CD8-positive, alpha-beta memory T cell (primary cell): ENCODE data around the gene PSAPL1. TPM values are rescaled to one million over a fixed set of nuclear protein-coding genes. Genes with fewer than 3 reads are reported as not detected.
"Not testable (repeated sequence)": the region's sequence is repeated elsewhere in the genome, so short reads cannot be mapped to it uniquely, and the experiment has no call there.

Experiments used
- CTCF ChIA-PET: fragments of 350-600 bp; sonication (Branson Sonifier 250); formaldehyde crosslinking; loops from one replicate; lab custom pipeline; 2021; ENCODE audit warnings: antibody characterized with exemption; lab: Charles Lee
- POLR2A ChIA-PET: fragments of 350-600 bp; sonication (Branson Sonifier 250); formaldehyde crosslinking; loops from one replicate; lab custom pipeline; 2021; ENCODE audit warnings: antibody characterized with exemption; lab: Charles Lee
- DNase-seq, 5 donors: peaks; one replicate each; pipeline versions ENCODE4 v3.0.0 to v3.0.0-alpha.2; 2020 to 2022; ENCODE audit warnings: mixed read lengths in 1 of 5
- H3K27ac ChIP-seq: one replicate; pipeline ENCODE4 v1.7.0; 2013; ENCODE audit warnings: low read depth, mild to moderate bottlenecking, low read length, moderate library complexity
- H3K27me3 ChIP-seq: 2 replicates; pipeline ENCODE4 v1.7.0; 2013; ENCODE audit warnings: low read length, mild to moderate bottlenecking; ENCODE audit not compliant: insufficient read depth, poor library complexity, severe bottlenecking
- H3K36me3 ChIP-seq: 2 replicates; pipeline ENCODE4 v1.7.0; 2013; ENCODE audit warnings: mild to moderate bottlenecking, low read length, moderate library complexity; ENCODE audit not compliant: insufficient read depth
- H3K4me1 ChIP-seq: 2 replicates; pipeline ENCODE4 v1.7.0; 2013; ENCODE audit warnings: mild to moderate bottlenecking, low read length, moderate library complexity; ENCODE audit not compliant: insufficient read depth
- H3K4me3 ChIP-seq: 2 replicates; pipeline ENCODE4 v1.7.0; 2013; ENCODE audit warnings: mild to moderate bottlenecking, low read length
- H3K9me3 ChIP-seq: 2 replicates; pipeline ENCODE4 v1.7.0; 2013; ENCODE audit warnings: mild to moderate bottlenecking, low read length
- H3K27ac Mint-ChIP-seq, 8 donors: one replicate each; pipeline ENCODE4 v1.8.0; 2020 to 2021; ENCODE audit warnings: mixed read lengths in 8 of 8, mild to moderate bottlenecking in 6 of 8, inconsistent platforms in 3 of 8, moderate library complexity in 3 of 8
- H3K27me3 Mint-ChIP-seq, 2 donors: one replicate each; pipeline ENCODE4 v1.8.0; 2020 to 2021; ENCODE audit warnings: mixed read lengths in 2 of 2, mild to moderate bottlenecking in 1 of 2, moderate library complexity in 1 of 2
- H3K36me3 Mint-ChIP-seq, 3 donors: one replicate each; pipeline ENCODE4 v1.8.0; 2020 to 2021; ENCODE audit warnings: mixed read lengths in 3 of 3, inconsistent platforms in 1 of 3, mild to moderate bottlenecking in 1 of 3
- H3K4me1 Mint-ChIP-seq, 3 donors: one replicate each; pipeline ENCODE4 v1.8.0; 2020 to 2021; ENCODE audit warnings: mixed read lengths in 3 of 3, inconsistent platforms in 1 of 3, mild to moderate bottlenecking in 1 of 3
- H3K4me3 Mint-ChIP-seq, 7 donors: one replicate each; pipeline ENCODE4 v1.8.0; 2020 to 2021; ENCODE audit warnings: mixed read lengths in 7 of 7, mild to moderate bottlenecking in 6 of 7, moderate library complexity in 4 of 7, inconsistent platforms in 2 of 7
- H3K9me3 Mint-ChIP-seq, 5 donors: one replicate each; pipeline ENCODE4 v1.8.0; 2020 to 2022; ENCODE audit warnings: mixed read lengths in 5 of 5, mild to moderate bottlenecking in 3 of 5, moderate library complexity in 2 of 5, inconsistent platforms in 1 of 5
- polyA plus RNA-seq: library from polyadenylated mRNA; unstranded; fragments of 300-500 nt; fragmentation: Illumina TruSeq; gene quantifications from one replicate; pipeline ENCODE4 v1.2.3, GENCODE V29; 2021
- total RNA-seq, 2 experiments: library from RNA; stranded (reverse); gene quantifications; one replicate each; pipeline ENCODE4 v1.2.3, GENCODE V29; 2021

The PSAPL1 gene
- total and polyA plus RNA-seq, 3 experiments from 2014 or later: not detected

DNA sequence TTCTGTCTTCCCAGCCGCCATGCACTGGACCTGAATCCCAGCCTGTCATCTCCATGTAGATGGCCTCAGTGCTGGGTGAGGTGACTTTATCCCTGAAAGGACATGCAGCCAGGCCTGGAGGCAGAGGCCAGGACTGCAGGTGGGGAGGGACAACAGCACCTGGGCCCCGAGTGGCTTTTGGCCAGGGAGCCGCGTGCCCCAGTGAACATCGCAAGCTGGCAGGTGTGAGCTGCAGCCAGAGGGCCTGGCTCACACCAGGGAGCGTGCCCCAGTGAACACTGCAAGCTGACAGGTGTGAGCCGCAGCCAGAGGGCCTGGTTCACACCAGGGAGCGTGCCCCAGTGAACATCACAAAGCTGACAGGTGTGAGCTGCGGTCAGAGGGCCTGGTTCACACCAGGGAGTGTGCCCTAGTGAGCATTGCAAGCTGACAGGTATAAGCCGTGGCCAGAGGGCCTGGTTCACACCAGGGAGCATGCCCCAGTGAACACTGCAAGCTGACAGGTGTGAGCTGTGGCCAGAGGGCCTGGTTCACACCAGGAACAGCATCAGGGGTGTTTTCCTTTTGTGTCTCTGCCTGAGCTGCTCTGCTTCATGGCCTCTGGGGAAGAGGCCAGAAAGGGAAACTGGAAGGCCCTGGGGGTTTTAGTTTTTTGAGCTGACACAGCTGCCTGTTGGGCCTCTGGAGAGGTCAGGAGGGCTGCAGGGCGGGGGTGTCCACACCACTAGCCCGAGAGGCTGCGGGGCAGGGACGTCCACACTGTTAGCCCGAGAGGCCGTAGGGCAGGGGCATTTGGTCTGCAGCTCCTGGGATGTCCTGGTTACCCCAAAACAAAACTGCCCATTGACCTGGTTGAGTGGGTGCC, 22.7 kb upstream of the PSAPL1 start:
- H3K9me3 ChIP-seq: no peaks in the 10 kb centered on the region
- ChIA-PET POLR2A (no interaction called here), CTCF (no interaction called here)
- H3K9me3 Mint-ChIP-seq: no peaks in the 10 kb centered on the region
- no peak overlapping the region for H3K27ac Mint-ChIP-seq
- H3K27me3 Mint-ChIP-seq: peaks cover 3 to 11% of the 10 kb centered on the region in 2 donors
- H3K36me3 ChIP-seq: no peaks in the 10 kb centered on the region
- H3K4me1 Mint-ChIP-seq: no peaks in the 10 kb centered on the region
- H3K4me1 ChIP-seq: no peaks in the 10 kb centered on the region
- H3K27me3 ChIP-seq: no peaks in the 10 kb centered on the region
- no peak overlapping the region for H3K27ac ChIP-seq
- H3K4me3 ChIP-seq: no peak overlapping the region
- H3K36me3 Mint-ChIP-seq: no peaks in the 10 kb centered on the region
- no peak overlapping the region for H3K4me3 Mint-ChIP-seq
- DNase-seq: no peak

DNA sequence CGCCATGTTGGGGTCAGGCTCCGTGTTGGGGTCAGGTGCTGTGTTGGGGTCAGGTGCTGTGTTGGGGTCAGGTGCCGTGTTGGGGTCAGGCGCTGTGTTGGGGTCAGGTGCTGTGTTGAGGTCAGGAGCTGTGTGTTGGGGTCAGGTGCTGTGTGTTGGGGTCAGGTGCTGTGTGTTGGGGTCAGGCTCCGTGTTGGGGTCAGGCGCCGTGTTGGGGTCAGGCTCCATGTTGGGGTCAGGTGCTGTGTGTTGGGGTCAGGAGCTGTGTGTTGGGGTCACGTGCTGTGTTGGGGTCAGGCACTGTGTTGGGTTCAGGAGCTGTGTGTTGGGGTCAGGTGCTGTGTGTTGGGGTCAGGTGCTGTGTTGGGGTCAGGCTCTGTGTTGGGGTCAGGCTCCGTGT, 18.1 kb upstream of the PSAPL1 start:
- H3K4me1 Mint-ChIP-seq, H3K36me3 ChIP-seq, H3K4me1 ChIP-seq, POLR2A ChIA-PET, DNase-seq, H3K9me3 Mint-ChIP-seq, H3K4me3 ChIP-seq, H3K9me3 ChIP-seq, H3K36me3 Mint-ChIP-seq, H3K4me3 Mint-ChIP-seq, H3K27ac Mint-ChIP-seq, H3K27me3 ChIP-seq, H3K27ac ChIP-seq, H3K27me3 Mint-ChIP-seq, CTCF ChIA-PET: not testable (repeated sequence)

DNA sequence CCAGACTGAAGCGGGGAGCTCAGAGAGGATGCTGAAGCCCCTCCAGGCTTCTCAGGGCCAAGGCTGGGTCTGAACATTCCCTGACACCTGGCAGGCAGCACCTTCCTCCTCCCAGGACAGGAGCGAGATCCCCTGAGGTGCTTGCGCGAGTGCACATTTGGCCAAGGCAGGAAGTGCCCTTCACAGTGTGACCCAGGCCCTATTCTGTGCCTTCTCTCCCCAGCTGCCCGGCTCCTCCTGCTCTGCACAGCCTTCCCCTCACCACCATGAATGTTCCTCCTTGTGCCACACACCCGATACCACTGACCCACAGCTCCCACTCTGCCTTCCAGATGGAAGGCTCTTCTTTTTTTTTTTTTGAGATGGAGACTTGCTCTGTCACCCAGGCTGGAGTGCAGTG, 17.1 kb upstream of the PSAPL1 start:
- Mint-ChIP-seq H3K27ac (peak overlapping the region in 1 of 8 donors; percentile 70), H3K4me1 (no peaks in the 10 kb centered on the region), H3K27me3 (no peaks in the 10 kb centered on the region), H3K4me3 (no peak overlapping the region), H3K9me3 (no peaks in the 10 kb centered on the region), H3K36me3 (no peaks in the 10 kb centered on the region)
- Histone ChIP-seq H3K27me3 (no peaks in the 10 kb centered on the region), H3K4me1 (no peaks in the 10 kb centered on the region), H3K36me3 (no peaks in the 10 kb centered on the region), H3K27ac (no peak overlapping the region), H3K9me3 (no peaks in the 10 kb centered on the region), H3K4me3 (no peak overlapping the region)
- no peak for DNase-seq
- POLR2A ChIA-PET: no interaction called here
- CTCF ChIA-PET: no interaction called here

DNA sequence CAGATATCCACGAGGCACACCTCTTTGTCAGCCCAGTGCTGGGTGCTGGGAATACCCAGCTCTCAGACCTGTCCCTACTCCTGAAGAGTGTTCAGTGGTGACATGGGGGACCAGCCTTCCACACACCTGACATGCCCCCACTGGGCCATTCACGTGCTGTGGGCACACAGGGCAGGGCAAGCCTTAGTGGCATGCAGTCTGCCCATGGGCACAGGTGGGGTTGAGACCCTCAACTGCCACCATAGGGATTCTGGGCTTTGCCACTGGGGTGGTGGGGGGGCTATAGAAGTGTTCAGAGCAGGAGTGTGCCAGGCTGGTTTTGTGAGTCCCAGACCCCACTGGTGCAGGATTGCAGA, 16.7 kb upstream of the PSAPL1 start:
- H3K36me3 ChIP-seq: no peaks in the 10 kb centered on the region
- no peak for DNase-seq
- no peaks in the 10 kb centered on the region for H3K4me1 ChIP-seq
- CTCF ChIA-PET: no interaction called here
- no peaks in the 10 kb centered on the region for H3K27me3 ChIP-seq
- no peaks in the 10 kb centered on the region for H3K9me3 ChIP-seq
- Mint-ChIP-seq H3K9me3 (no peaks in the 10 kb centered on the region), H3K4me1 (no peaks in the 10 kb centered on the region), H3K36me3 (no peaks in the 10 kb centered on the region), H3K4me3 (no peak overlapping the region), H3K27ac (no peak overlapping the region), H3K27me3 (no peaks in the 10 kb centered on the region)
- no peak overlapping the region for H3K27ac ChIP-seq
- POLR2A ChIA-PET: no interaction called here
- no peak overlapping the region for H3K4me3 ChIP-seq

DNA sequence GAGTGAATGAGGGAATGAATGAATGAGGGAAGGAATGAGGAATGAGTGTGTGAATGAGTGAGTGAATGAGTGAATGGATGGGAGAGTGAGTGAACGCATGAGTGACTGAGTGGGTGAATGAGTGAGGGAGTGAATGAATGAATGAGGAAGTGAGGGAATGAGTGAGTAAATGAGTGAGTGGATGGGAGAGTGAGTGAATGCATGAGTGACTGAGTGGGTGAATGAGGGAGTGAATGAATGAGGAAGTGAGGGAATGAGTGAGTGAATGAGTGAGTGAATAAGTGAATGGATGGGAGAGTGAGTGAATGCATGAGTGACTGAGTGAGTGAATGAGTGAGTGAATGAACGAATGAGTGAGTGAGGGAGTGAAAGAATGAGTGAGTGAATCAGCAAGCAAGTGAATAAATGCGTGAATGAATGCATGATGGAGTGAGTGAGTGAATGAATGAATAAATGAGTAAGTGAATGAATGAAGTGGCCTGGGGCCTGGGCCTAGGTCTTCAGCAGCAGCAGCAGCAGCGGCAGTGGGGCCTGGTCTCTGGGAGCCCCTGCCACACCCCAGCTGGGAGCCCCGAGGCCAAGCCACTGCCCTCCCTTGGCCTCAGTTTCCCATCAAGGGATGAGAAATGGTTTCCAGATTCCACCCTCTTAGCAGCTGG, 16.2 kb upstream of the PSAPL1 start:
- DNase-seq: no peak
- Mint-ChIP-seq H3K4me1 (no peaks in the 10 kb centered on the region), H3K9me3 (no peaks in the 10 kb centered on the region), H3K36me3 (no peaks in the 10 kb centered on the region), H3K27ac (no peak overlapping the region), H3K27me3 (no peaks in the 10 kb centered on the region), H3K4me3 (no peak overlapping the region)
- Histone ChIP-seq H3K4me1 (no peaks in the 10 kb centered on the region), H3K36me3 (no peaks in the 10 kb centered on the region), H3K4me3 (no peak overlapping the region), H3K27ac (no peak overlapping the region), H3K27me3 (no peaks in the 10 kb centered on the region), H3K9me3 (no peaks in the 10 kb centered on the region)
- CTCF ChIA-PET: no interaction called here
- POLR2A ChIA-PET: no interaction called here

DNA sequence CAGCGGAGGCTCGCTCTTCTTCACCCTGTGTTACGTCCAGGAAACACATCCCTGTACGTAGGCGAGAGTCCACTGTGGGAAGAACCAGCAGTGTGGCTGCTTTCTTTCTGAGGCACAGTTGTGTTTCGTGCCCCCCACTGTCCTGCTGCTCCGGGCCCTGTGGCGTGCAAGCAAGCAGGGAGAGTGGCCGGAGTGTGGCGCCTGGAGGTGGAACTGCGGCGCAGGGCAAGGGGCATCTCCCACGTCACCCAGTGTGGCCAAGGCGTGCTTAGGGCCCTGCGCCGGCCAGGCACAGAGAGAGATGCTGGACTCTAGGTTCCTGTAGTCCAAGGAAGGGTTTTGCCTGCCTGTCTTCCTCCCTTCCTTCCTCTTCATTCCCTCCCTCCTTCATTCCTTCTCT, 13.3 kb upstream of the PSAPL1 start:
- CTCF ChIA-PET: no interaction called here
- Histone ChIP-seq H3K9me3 (no peaks in the 10 kb centered on the region), H3K27me3 (no peaks in the 10 kb centered on the region), H3K27ac (no peak overlapping the region), H3K4me1 (no peaks in the 10 kb centered on the region), H3K4me3 (no peak overlapping the region), H3K36me3 (no peaks in the 10 kb centered on the region)
- H3K27me3 Mint-ChIP-seq: peaks cover 0 to 16% of the 10 kb centered on the region in 2 donors
- no peak overlapping the region for H3K4me3 Mint-ChIP-seq
- H3K36me3 Mint-ChIP-seq: no peaks in the 10 kb centered on the region
- H3K9me3 Mint-ChIP-seq: no peaks in the 10 kb centered on the region
- POLR2A ChIA-PET: no interaction called here
- H3K27ac Mint-ChIP-seq: no peak overlapping the region
- no peaks in the 10 kb centered on the region for H3K4me1 Mint-ChIP-seq
- no peak for DNase-seq

DNA sequence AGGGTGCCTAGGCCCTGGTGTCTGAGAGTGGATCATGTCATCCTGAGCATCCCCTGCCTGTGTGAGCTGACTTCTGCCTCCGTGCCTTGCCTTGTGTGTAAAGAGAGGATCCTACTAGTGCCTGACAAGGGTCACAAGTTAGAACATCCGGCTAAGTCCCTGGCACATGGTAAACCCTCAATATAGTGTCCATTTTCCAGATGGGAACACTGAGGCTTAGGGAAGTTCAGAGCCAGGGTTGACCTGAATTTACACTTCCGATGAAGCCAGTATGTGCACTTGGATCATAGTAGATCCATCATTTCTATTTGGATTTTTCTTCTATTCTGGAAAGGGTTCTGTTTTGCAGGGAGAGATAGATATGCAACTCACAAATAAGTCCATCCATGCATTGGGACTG, 12.5 kb upstream of the PSAPL1 start:
- Mint-ChIP-seq H3K9me3 (no peaks in the 10 kb centered on the region), H3K27ac (peak overlapping the region in 1 of 8 donors; percentile 33), H3K36me3 (no peaks in the 10 kb centered on the region), H3K4me1 (no peaks in the 10 kb centered on the region), H3K27me3 (peaks cover 2 to 21% of the 10 kb centered on the region in 2 donors), H3K4me3 (no peak overlapping the region)
- ChIA-PET POLR2A (no interaction called here), CTCF (no interaction called here)
- H3K36me3 ChIP-seq: no peaks in the 10 kb centered on the region
- H3K4me3 ChIP-seq: no peak overlapping the region
- H3K4me1 ChIP-seq: no peaks in the 10 kb centered on the region
- no peak overlapping the region for H3K27ac ChIP-seq
- no peaks in the 10 kb centered on the region for H3K27me3 ChIP-seq
- H3K9me3 ChIP-seq: no peaks in the 10 kb centered on the region
- no peak for DNase-seq

DNA sequence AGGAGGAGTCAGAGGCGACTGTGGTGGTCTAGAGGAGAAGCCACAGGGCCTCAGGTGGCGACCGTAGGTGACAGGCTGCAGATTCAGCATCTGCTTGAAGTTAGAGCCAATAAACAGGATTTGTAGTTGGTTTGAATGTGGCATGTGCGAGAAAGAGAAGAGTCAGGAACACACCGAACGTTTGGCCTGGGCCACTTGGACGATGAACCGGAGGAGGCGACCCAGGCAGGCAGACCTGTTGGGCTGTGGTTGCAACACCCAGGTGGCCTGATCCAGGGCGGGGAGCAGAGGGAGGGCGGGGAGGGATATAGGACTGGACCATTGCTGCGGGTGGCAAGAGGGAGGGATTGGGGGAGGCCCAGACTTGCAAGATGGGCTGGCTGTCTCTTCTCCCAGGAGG, 10.0 kb upstream of the PSAPL1 start:
- H3K27me3 ChIP-seq: no peaks in the 10 kb centered on the region
- Mint-ChIP-seq H3K4me1 (no peaks in the 10 kb centered on the region), H3K27me3 (peaks cover 8 to 26% of the 10 kb centered on the region in 2 donors), H3K27ac (no peak overlapping the region), H3K9me3 (no peaks in the 10 kb centered on the region), H3K4me3 (no peak overlapping the region), H3K36me3 (no peaks in the 10 kb centered on the region)
- no peaks in the 10 kb centered on the region for H3K36me3 ChIP-seq
- ChIA-PET CTCF (no interaction called here), POLR2A (no interaction called here)
- H3K4me1 ChIP-seq: no peaks in the 10 kb centered on the region
- H3K4me3 ChIP-seq: no peak overlapping the region
- H3K9me3 ChIP-seq: no peaks in the 10 kb centered on the region
- no peak overlapping the region for H3K27ac ChIP-seq
- no peak for DNase-seq
